Endothelial cell of umbilical vein (primary cell): Measurements from ENCODE around the gene AP1M1.

ENCODE experiments used
- EZH2 ChIP-seq: IDR thresholded peaks from 2 replicates; pipeline ENCODE4 v1.6.1; 2012; ENCODE audit warnings: borderline replicate concordance, low read depth, mild to moderate bottlenecking, moderate library complexity, low read length, inconsistent platforms; ENCODE audit not compliant: severe bottlenecking
- GATA2 ChIP-seq: IDR thresholded peaks from 2 replicates; pipeline ENCODE4 v1.7.0; 2011; ENCODE audit warnings: low read depth, mild to moderate bottlenecking, moderate library complexity, mixed read lengths, low read length; ENCODE audit not compliant: insufficient read length, insufficient read depth
- JUN ChIP-seq: IDR thresholded peaks from 2 replicates; pipeline ENCODE4 v1.6.1; 2011; ENCODE audit warnings: borderline replicate concordance, low read depth; ENCODE audit not compliant: insufficient read length, insufficient read depth
- MYC ChIP-seq: IDR thresholded peaks from one replicate; pipeline ENCODE4 v1.6.1; 2011; ENCODE audit warnings: mild to moderate bottlenecking, low read depth, low read length
- POLR2A ChIP-seq: IDR thresholded peaks from 2 replicates; pipeline ENCODE4 v1.6.1; 2012; ENCODE audit warnings: low read depth, mild to moderate bottlenecking, control low read depth, low read length
- TF ChIP-seq, protein P1 (sequence below), 2 donors: IDR thresholded peaks; 1 replicate in 1 of 2; 2 replicates in 1 of 2; pipeline ENCODE4 v1.5.1; 2011; ENCODE audit warnings: low read length in 2 of 2, mild to moderate bottlenecking in 2 of 2, moderate library complexity in 2 of 2, control low read depth in 1 of 2, inconsistent platforms in 1 of 2, low read depth in 1 of 2; ENCODE audit not compliant: insufficient read depth in 1 of 2; ENCODE audit errors: extremely low read depth in 1 of 2
- TF ChIP-seq, protein P2 (sequence below): IDR thresholded peaks from 2 replicates; pipeline ENCODE4 v1.6.1; 2011; ENCODE audit not compliant: insufficient read depth, insufficient read length

DNA sequence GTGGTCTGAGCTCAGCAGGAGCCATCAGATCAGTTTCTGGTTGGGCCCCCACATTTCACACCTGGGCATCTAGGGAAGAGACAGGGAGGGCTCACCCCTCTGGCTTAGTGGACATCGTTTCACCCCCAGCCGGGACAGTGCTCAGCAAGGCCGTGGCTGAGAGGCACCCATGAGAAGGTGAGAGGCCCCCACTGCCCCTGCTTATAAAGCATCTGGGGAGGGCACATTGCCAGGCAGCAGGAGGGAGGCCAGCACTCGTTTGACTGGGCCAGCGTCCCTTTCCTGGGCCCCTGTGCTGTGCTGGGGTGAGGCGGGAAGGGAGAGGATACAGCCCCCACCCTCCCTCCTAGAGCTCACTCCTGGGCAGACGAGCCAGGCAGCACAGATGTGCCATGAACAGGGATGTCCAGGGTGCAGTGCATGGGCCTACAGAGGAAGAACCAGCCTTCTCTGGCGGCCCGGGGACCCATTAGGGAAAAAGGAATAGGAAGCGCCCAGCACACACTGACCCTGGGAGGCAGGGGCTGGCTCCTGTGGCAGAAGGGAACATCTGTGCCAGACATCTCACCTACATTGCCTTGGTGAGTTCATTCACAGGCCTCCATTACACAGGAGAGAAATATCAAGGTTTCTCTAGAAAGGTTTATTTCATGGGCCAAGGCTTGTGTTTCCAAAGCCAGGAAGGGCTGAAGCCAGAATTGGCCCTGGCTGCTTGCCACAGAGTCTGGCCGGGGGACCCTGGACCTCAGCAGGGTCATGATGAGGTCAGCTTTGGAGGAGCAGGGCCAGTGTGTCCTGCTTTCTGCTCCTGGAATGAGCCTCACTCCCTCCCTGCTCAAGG lies 7.7 kb downstream of the AP1M1 start:
- TF ChIP-seq, protein P1, sequence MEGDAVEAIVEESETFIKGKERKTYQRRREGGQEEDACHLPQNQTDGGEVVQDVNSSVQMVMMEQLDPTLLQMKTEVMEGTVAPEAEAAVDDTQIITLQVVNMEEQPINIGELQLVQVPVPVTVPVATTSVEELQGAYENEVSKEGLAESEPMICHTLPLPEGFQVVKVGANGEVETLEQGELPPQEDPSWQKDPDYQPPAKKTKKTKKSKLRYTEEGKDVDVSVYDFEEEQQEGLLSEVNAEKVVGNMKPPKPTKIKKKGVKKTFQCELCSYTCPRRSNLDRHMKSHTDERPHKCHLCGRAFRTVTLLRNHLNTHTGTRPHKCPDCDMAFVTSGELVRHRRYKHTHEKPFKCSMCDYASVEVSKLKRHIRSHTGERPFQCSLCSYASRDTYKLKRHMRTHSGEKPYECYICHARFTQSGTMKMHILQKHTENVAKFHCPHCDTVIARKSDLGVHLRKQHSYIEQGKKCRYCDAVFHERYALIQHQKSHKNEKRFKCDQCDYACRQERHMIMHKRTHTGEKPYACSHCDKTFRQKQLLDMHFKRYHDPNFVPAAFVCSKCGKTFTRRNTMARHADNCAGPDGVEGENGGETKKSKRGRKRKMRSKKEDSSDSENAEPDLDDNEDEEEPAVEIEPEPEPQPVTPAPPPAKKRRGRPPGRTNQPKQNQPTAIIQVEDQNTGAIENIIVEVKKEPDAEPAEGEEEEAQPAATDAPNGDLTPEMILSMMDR (IDR thresholded peaks at IDR 0.05; ENCODE audit: extremely low read depth in 1 of 2, insufficient read depth in 1 of 2, low read depth in 1 of 2, low read length in 2 of 2), result no peak
- TF ChIP-seq JUN (no peak), GATA2 (no peak), POLR2A (no peak), EZH2 (no peak), MYC (no peak)
- TF ChIP-seq, protein P2, sequence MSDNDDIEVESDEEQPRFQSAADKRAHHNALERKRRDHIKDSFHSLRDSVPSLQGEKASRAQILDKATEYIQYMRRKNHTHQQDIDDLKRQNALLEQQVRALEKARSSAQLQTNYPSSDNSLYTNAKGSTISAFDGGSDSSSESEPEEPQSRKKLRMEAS, result no peak
